ENCODE data around the gene SFN.
"Not testable (repeated sequence)": the region's sequence is repeated elsewhere in the genome, so short reads cannot be mapped to it uniquely, and the experiment has no call there.

SFN gene

GRCh38 chr1:26839779-26840178 lies 23.2 kb upstream of the SFN start:
- TF ChIP-seq CTCF (IDR thresholded peaks at IDR 0.05; ENCODE audit: control insufficient read depth, insufficient read depth, low read depth, low read length, missing control alignments), result no peak
- no peak for DNase-seq (ENCODE audit: low read depth)
- no peak overlapping the region for H3K4me3 ChIP-seq (ENCODE audit: control insufficient read depth, low read depth, low read length)

GRCh38 chr1:26844424-26845196 lies 18.3 kb upstream of the SFN start:
- no peak for TF ChIP-seq CTCF (IDR thresholded peaks at IDR 0.05; ENCODE audit: control insufficient read depth, insufficient read depth, low read depth, low read length, missing control alignments)
- no peak for DNase-seq (ENCODE audit: low read depth)
- no peak overlapping the region for H3K4me3 ChIP-seq (ENCODE audit: control insufficient read depth, low read depth, low read length)

GRCh38 chr1:26847826-26848225 lies 15.1 kb upstream of the SFN start:
- H3K4me3 ChIP-seq (ENCODE audit: control insufficient read depth, low read depth, low read length); DNase-seq (ENCODE audit: low read depth): not testable (repeated sequence)

- no peak for DNase-seq (ENCODE audit: low read depth)
- no peak overlapping the region for H3K4me3 ChIP-seq (ENCODE audit: control insufficient read depth, low read depth, low read length)
- TF ChIP-seq CTCF (IDR thresholded peaks at IDR 0.05; ENCODE audit: control insufficient read depth, insufficient read depth, low read depth, low read length, missing control alignments), result no peak
These were observed 14.4 kb upstream of the SFN start for GRCh38 chr1:26848499-26848898.

- no peak for TF ChIP-seq CTCF (IDR thresholded peaks at IDR 0.05; ENCODE audit: control insufficient read depth, insufficient read depth, low read depth, low read length, missing control alignments)
- H3K4me3 ChIP-seq (ENCODE audit: control insufficient read depth, low read depth, low read length), result no peak overlapping the region
- peak; percentile 69 for DNase-seq (ENCODE audit: low read depth)
These were observed 13.8 kb upstream of the SFN start for GRCh38 chr1:26848941-26849774.

- no peak overlapping the region for H3K4me3 ChIP-seq (ENCODE audit: control insufficient read depth, low read depth, low read length)
- no peak for TF ChIP-seq CTCF (IDR thresholded peaks at IDR 0.05; ENCODE audit: control insufficient read depth, insufficient read depth, low read depth, low read length, missing control alignments)
- DNase-seq (ENCODE audit: low read depth), result no peak
These were observed 11.8 kb upstream of the SFN start for GRCh38 chr1:26851106-26851684.

GRCh38 chr1:26852701-26853100 lies 10.2 kb upstream of the SFN start:
- no peak for DNase-seq (ENCODE audit: low read depth)
- TF ChIP-seq CTCF (IDR thresholded peaks at IDR 0.05; ENCODE audit: control insufficient read depth, insufficient read depth, low read depth, low read length, missing control alignments), result no peak
- no peak overlapping the region for H3K4me3 ChIP-seq (ENCODE audit: control insufficient read depth, low read depth, low read length)
